Glutamatergic neuron (in vitro differentiated cells): ENCODE data around the gene CAPN12. TPM values are rescaled to one million over a fixed set of nuclear protein-coding genes. Genes with fewer than 3 reads are reported as not detected.
A peak's percentile ranks its signal among the peaks of the same experiment; 100 is the strongest.

Source experiments
- DNase-seq: peaks from one replicate; pipeline ENCODE4 v3.0.0; 2022
- H3K27ac Mint-ChIP-seq: one replicate; pipeline ENCODE4 v1.8.0; 2020; ENCODE audit warnings: mild to moderate bottlenecking, mixed read lengths, inconsistent platforms; ENCODE audit not compliant: unreplicated experiment
- H3K27me3 Mint-ChIP-seq: one replicate; pipeline ENCODE4 v1.8.0; 2020; ENCODE audit warnings: mild to moderate bottlenecking, moderate library complexity, mixed read lengths, inconsistent platforms; ENCODE audit not compliant: unreplicated experiment
- H3K36me3 Mint-ChIP-seq: one replicate; pipeline ENCODE4 v1.8.0; 2020; ENCODE audit warnings: mild to moderate bottlenecking, mixed read lengths, inconsistent platforms; ENCODE audit not compliant: unreplicated experiment
- H3K4me1 Mint-ChIP-seq: one replicate; pipeline ENCODE4 v1.8.0; 2020; ENCODE audit warnings: mild to moderate bottlenecking, low read depth, mixed read lengths, inconsistent platforms; ENCODE audit not compliant: unreplicated experiment
- H3K4me3 Mint-ChIP-seq: one replicate; pipeline ENCODE4 v1.8.0; 2020; ENCODE audit warnings: mild to moderate bottlenecking, mixed read lengths, inconsistent platforms; ENCODE audit not compliant: unreplicated experiment
- H3K9me3 Mint-ChIP-seq: one replicate; pipeline ENCODE4 v1.8.0; 2020; ENCODE audit warnings: mild to moderate bottlenecking, moderate library complexity, mixed read lengths, inconsistent platforms; ENCODE audit not compliant: unreplicated experiment
- CTCF ChIP-seq: fragments of 200-600 bp; sonication (generic); IDR thresholded peaks from one replicate; pipeline ENCODE4 v1.5.0; 2021; ENCODE audit not compliant: partially characterized antibody, unreplicated experiment
- total RNA-seq: library from RNA; stranded (reverse); fragmentation: NEBNext Ultra II Directional; extraction: Animal tissue kit (Norgen Biotek cat#: 25700); gene quantifications from one replicate; pipeline ENCODE4 v1.2.1, GENCODE V29; 2021; ENCODE audit not compliant: unreplicated experiment

CAPN12 gene
- total RNA-seq, 1 donor from 2014 or later = 4.8 TPM

- H3K4me1 Mint-ChIP-seq = no peaks in the 10 kb centered on the region
- H3K4me3 Mint-ChIP-seq = no peak overlapping the region
- H3K27ac Mint-ChIP-seq = no peak overlapping the region
- peaks cover 8% of the 10 kb centered on the region for H3K27me3 Mint-ChIP-seq
- H3K36me3 Mint-ChIP-seq = peaks cover 5% of the 10 kb centered on the region
- DNase-seq = no peak
- peaks cover 7% of the 10 kb centered on the region for H3K9me3 Mint-ChIP-seq
- TF ChIP-seq CTCF = no peak
These were observed 4.6 kb downstream of the CAPN12 start for GRCh38 chr19:38739440-38740256.

- Mint-ChIP-seq H3K27ac (no peak overlapping the region), H3K9me3 (peaks cover 7% of the 10 kb centered on the region), H3K36me3 (peaks cover 5% of the 10 kb centered on the region), H3K4me3 (no peak overlapping the region), H3K27me3 (peaks cover 8% of the 10 kb centered on the region), H3K4me1 (no peaks in the 10 kb centered on the region)
- DNase-seq = no peak
- TF ChIP-seq CTCF = peak; percentile 22
These were observed 6.1 kb downstream of the CAPN12 start for GRCh38 chr19:38737921-38738737.

GRCh38 chr19:38737281-38737865 lies 6.9 kb downstream of the CAPN12 start:
- no peak for DNase-seq
- Mint-ChIP-seq H3K27ac (no peak overlapping the region), H3K36me3 (peaks cover 5% of the 10 kb centered on the region)

GRCh38 chr19:38736413-38737280 lies 7.6 kb downstream of the CAPN12 start:
- peaks cover 12% of the 10 kb centered on the region for H3K9me3 Mint-ChIP-seq
- no peak for TF ChIP-seq CTCF
- peaks cover 4% of the 10 kb centered on the region for H3K4me1 Mint-ChIP-seq
- H3K4me3 Mint-ChIP-seq = peak overlapping the region; percentile 61
- H3K36me3 Mint-ChIP-seq = peaks cover 5% of the 10 kb centered on the region
- H3K27me3 Mint-ChIP-seq = peaks cover 15% of the 10 kb centered on the region
- H3K27ac Mint-ChIP-seq = no peak overlapping the region
- DNase-seq = no peak

More at GRCh38 chr19:38737281-38737865, 6.9 kb downstream of the CAPN12 start:
- Mint-ChIP-seq H3K4me3 (no peak overlapping the region), H3K4me1 (no peaks in the 10 kb centered on the region), H3K9me3 (peaks cover 9% of the 10 kb centered on the region), H3K27me3 (peaks cover 13% of the 10 kb centered on the region)
- no peak for TF ChIP-seq CTCF
